Epithelial cell of proximal tubule (primary cell): ENCODE data around the gene HS6ST3. TPM values are rescaled to one million over a fixed set of nuclear protein-coding genes. Genes with fewer than 3 reads are reported as not detected.
"Not testable (repeated sequence)": the region's sequence is repeated elsewhere in the genome, so short reads cannot be mapped to it uniquely, and the experiment has no call there.

Source experiments
- DNase-seq: peaks from one replicate; pipeline ENCODE4 v3.0.0-alpha.2; 2011; ENCODE audit warnings: low read depth
- H3K4me3 ChIP-seq: 2 replicates; pipeline ENCODE4 v1.5.1; 2011; ENCODE audit warnings: low read depth, mild to moderate bottlenecking, low read length
- total RNA-seq: library from RNA; depleted of rRNA; stranded (reverse); fragments of >200 nt; gene quantifications from 2 replicates; pipeline ENCODE4 v1.2.3, GENCODE V29; 2015
- TF ChIP-seq, protein P1 (sequence below): conservative IDR thresholded peaks from 2 replicates; pipeline ENCODE4 v1.5.1; 2012; ENCODE audit warnings: low read depth, mild to moderate bottlenecking, low read length

HS6ST3 gene
- 0.07 and 0.29 TPM in 2 replicates for total RNA-seq

DNA sequence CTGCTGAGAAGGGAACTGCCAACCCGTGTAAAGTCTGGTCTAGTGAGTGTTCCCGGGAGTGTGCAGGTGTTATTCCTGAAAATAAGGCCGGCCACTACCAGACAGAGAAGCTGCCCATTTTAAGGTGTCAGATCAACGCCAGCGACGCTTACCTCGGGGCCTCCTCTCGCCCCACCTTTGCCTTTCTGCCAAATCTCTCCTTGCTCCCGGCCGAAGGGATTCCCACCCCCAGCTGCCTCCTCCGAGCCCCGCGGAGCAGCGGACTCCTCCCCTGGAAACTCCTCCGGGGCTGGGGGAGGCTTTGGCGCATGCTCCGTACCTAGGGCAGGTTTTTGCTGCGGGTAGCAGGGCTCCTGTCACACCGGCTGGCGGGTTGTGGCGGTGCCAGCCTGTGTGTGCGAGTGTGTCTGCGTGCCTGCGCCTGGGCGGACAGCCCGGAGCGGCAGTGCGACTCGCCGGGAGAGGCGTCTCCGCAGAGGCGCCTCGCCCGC, at the start of gene HS6ST3:
TSS of gene HS6ST3 (plus strand) at position 359 of the 491 bp plus-strand sequence.
- DNase-seq: no peak
- TF ChIP-seq, protein P1, sequence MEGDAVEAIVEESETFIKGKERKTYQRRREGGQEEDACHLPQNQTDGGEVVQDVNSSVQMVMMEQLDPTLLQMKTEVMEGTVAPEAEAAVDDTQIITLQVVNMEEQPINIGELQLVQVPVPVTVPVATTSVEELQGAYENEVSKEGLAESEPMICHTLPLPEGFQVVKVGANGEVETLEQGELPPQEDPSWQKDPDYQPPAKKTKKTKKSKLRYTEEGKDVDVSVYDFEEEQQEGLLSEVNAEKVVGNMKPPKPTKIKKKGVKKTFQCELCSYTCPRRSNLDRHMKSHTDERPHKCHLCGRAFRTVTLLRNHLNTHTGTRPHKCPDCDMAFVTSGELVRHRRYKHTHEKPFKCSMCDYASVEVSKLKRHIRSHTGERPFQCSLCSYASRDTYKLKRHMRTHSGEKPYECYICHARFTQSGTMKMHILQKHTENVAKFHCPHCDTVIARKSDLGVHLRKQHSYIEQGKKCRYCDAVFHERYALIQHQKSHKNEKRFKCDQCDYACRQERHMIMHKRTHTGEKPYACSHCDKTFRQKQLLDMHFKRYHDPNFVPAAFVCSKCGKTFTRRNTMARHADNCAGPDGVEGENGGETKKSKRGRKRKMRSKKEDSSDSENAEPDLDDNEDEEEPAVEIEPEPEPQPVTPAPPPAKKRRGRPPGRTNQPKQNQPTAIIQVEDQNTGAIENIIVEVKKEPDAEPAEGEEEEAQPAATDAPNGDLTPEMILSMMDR: no peak
- H3K4me3 ChIP-seq: peak within 1 kb of the TSS; percentile 59

DNA sequence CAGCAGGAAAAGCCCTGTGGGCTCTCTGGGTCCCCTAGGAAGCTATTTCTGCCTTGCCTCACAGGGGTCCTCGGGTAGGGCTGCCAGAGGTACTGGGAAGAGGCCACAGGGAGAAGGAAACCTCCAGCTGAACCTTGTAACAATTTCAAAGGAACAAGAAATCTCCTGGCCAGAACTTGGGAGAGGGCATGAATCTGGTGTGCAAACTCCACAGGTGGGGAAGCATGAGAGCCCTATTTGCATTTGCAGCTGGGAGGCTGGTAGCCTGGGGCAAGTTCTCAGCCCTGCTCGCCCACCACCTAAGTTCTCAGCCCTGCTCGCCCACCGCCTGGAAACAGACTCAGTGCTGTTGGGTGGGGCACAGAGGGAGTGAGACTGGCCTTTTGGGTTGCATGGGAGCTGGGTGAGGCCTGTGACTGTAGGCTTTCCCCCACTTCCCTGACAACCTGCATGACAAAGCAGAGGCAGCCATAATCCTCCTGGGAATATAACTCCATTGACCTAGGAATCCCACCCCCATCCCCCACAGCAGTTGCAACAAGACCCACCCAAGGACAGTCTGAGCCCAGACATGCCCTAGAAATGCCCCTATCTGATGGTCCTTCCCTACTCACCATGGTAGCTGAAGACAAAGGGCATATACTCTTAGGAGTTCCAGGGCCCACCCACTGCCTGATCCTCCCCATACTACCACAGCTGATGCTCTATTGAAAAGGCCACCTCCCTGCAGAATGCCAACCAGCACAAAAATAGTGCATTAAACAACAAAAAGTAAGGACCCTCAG, 48.4 kb upstream of the HS6ST3 start:
- no peak for DNase-seq
- no peak overlapping the region for H3K4me3 ChIP-seq
- TF ChIP-seq, protein P1: no peak

DNA sequence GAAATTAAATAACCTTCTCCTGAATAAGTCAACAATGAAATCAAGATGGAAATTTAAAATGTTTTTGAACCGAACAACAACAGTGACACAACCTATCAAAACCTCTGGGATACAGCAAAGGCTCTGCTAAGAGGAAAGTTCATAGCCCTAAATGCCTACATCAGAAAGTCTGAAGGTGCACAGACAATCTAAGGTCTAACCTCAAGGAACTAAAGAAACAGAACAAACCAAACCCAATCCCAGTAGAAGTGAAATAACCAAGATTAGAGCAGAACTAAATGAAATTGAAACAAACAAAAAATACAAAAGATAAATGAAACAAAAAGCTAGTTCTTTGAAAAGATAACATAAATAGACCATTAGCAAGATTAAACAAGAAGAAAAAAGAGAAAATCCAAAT, 45.7 kb upstream of the HS6ST3 start:
- TF ChIP-seq, protein P1: no peak
- no peak for DNase-seq
- no peak overlapping the region for H3K4me3 ChIP-seq

DNA sequence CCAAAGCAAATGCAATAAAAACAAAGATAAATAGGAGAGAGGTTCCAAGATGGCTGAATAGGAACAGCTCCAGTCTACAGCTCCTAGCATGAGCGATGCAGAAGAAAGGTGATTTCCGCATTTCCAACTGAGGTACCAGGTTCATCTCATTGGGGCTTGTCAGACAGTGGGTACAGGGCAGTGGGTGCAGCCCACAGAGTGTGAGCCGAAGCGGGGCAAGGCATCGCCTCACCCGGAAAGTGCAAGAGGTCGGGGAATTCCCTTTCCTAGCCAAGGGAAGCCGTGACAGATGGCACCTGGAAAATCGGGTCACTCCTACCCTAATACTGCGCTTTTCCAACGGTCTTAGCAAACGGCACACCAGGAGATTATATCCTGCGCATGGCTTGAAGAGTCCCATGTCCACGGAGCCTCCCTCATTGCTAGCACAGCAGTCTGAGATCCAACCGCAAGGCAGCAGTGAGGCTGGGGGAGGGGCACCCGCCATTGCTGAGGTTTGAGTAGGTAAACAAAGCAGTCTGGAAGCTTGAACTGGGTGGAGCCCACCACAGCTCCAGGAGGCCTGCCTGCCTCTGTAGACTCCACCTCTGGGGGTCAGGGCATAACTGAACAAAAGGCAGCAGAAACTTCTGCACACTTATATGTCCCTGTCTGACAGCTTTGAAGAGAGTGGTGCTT, 43.3 kb upstream of the HS6ST3 start:
- H3K4me3 ChIP-seq, DNase-seq: not testable (repeated sequence)

DNA sequence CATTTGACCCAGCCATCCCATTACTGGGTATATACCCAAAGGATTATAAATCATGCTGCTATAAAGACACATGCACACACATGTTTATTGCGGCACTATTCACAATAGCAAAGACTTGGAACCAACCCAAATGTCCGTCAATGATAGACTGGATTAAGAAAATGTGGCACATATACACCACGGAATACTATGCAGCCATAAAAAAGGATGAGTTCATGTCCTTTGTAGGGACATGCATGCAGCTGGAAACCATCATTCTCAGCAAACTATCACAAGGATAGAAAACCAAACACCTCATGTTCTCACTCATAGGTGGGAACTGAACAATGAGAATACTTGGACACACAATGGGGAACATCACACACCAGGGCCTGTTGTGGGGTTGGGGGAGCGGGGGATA, 39.0 kb upstream of the HS6ST3 start:
- not testable (repeated sequence) for DNase-seq

DNA sequence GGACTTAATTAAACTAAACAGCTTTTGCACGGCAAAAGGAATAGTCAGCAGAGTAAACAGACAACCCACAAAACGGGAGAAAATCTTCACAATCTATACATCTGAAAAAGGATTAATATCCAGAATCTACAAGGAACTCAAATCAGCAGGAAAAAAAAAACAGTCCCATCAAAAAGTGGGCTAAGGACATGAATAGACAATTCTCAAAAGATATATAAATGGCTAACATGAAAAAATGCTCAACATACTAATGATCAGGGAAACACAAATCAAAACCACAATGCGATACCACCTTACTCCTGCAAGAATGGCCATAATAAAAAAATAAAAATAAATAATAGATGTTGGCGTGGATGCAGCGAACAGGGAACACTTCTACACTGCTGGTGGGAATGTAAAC, 38.4 kb upstream of the HS6ST3 start:
- not testable (repeated sequence) for DNase-seq, H3K4me3 ChIP-seq

More for the DNA sequence above, 39.0 kb upstream of the HS6ST3 start:
- not testable (repeated sequence) for H3K4me3 ChIP-seq

DNA sequence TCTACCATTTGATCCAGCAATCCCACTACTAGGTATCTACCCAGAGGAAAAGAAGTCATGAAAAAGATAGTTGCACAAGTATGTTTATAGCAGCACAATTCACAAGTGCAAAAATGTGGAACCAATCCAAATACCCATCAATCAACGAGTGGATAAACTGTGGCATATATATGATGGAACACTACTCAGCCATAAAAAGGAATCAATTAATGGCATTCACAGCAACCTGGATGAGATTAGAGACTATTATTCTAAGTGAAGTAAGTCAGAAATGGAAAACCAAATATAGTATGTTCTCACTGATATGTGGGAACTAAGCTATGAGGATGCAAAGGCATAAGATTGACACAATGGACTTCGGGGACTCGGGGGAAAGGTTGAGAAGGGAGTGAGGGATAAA, 38.0 kb upstream of the HS6ST3 start:
- H3K4me3 ChIP-seq: peak overlapping the region; percentile 90
- not testable (repeated sequence) for DNase-seq

DNA sequence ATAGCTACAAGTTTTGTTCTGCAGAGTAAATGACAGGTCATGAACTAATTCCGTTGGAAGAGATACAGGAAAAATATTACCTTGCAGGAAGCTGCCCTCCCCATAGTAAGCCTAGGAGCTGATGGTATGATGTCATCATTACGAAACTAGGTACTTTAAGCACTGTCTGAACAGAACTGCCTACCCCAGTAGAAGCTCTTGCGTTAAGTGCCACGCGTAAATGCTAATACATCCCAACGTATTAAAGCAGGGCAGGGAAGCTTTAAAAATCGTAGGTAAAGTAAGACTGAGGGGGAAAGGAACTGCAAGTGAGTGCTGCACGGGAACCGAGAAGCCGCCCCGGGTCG, 37.3 kb upstream of the HS6ST3 start:
- TF ChIP-seq, protein P1: no peak
- H3K4me3 ChIP-seq: peak overlapping the region; percentile 90
- DNase-seq: no peak

DNA sequence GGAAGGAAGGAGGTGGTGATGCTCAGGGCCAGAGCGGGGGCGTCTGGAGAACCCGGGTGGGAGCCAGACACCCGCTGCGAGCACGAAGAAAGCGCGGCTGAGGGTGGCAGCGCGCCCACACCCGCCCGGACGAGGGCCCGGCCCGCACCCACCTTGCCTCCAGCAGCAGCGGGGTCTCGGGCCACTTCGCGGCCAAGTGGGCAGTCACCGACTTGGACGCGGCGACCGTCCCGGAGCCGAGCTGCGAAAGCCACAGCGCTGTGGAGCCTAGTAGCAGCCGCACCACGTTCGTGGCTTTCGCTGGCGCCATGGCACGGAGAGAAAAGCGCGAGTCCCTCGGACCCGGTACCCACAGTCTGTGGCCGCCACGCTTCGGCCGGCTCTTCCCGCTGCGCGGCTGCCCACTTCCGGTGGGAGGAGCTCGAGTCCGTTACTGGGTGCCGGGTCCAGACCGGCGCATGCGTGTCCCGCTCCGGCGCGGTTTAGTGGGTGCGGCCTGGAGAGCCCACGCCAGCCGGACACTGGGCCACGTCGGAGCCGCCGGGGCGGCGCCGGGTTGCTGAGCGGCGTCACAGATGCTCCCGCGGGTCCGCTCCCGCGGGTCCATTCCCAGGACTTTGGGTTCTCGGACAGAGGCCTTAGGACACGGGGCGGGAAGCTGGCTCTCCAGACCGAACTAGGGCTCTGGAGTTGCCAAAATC, 36.8 kb upstream of the HS6ST3 start, which contains the start of gene UGGT2:
TSS of gene UGGT2 (minus strand) at position 399 of the 701 bp plus-strand sequence. CDS start at position 310, 89 bp downstream.
- no peak for DNase-seq
- H3K4me3 ChIP-seq: peak within 1 kb of the TSS; percentile 90
- TF ChIP-seq, protein P1: no peak
